DOHH2 (cell line): Measurements from ENCODE around the gene SECISBP2.

Source experiments
- H3F3A ChIP-seq: fragments of 200-600 bp; sonication (generic), shearing (Covaris generic); 2 replicates; pipeline ENCODE4 v1.6.0; 2016; ENCODE audit warnings: antibody characterized with exemption, mild to moderate bottlenecking; ENCODE audit not compliant: control insufficient read depth, insufficient read depth
- H3K27ac ChIP-seq: fragments of 200-600 bp; sonication (generic); 2 replicates; pipeline ENCODE4 v1.5.1; 2014; ENCODE audit warnings: low read depth, mild to moderate bottlenecking, low read length, moderate library complexity
- H3K27me3 ChIP-seq: fragments of 200-600 bp; sonication (generic); 2 replicates; pipeline ENCODE4 v1.6.1; 2014; ENCODE audit warnings: mild to moderate bottlenecking, low read length, mixed read lengths; ENCODE audit not compliant: control insufficient read depth
- H3K36me3 ChIP-seq: fragments of 200-600 bp; sonication (generic); 2 replicates; pipeline ENCODE4 v1.6.1; 2014; ENCODE audit warnings: mild to moderate bottlenecking, low read length, moderate library complexity, mixed read lengths; ENCODE audit not compliant: control insufficient read depth
- H3K4me1 ChIP-seq: fragments of 200-600 bp; sonication (generic); 2 replicates; pipeline ENCODE4 v1.6.1; 2014; ENCODE audit warnings: mild to moderate bottlenecking, low read length, mixed read lengths; ENCODE audit not compliant: control insufficient read depth
- H3K4me2 ChIP-seq: fragments of 200-600 bp; sonication (generic); 2 replicates; pipeline ENCODE4 v1.6.0; 2014; ENCODE audit warnings: mild to moderate bottlenecking, low read length, moderate library complexity
- H3K4me3 ChIP-seq: fragments of 200-600 bp; sonication (generic); 2 replicates; pipeline ENCODE4 v1.5.1; 2014; ENCODE audit warnings: mild to moderate bottlenecking, low read length, mixed read lengths
- H3K79me2 ChIP-seq: fragments of 200-600 bp; sonication (generic); 2 replicates; pipeline ENCODE4 v1.6.1; 2014; ENCODE audit warnings: mild to moderate bottlenecking, low read length, mixed read lengths; ENCODE audit not compliant: control insufficient read depth
- H3K9me2 ChIP-seq: fragments of 200-600 bp; sonication (generic); replicated peaks from 2 replicates; pipeline ENCODE4 v1.6.1; 2014; ENCODE audit warnings: mild to moderate bottlenecking, low read length, mixed read lengths; ENCODE audit not compliant: control insufficient read depth
- H3K9me3 ChIP-seq: fragments of 200-600 bp; sonication (generic); 2 replicates; pipeline ENCODE4 v1.6.1; 2014; ENCODE audit warnings: antibody characterized with exemption, low read length, mixed read lengths; ENCODE audit not compliant: control insufficient read depth, insufficient read depth
- H4K20me1 ChIP-seq: fragments of 200-600 bp; sonication (generic); 2 replicates; pipeline ENCODE4 v1.6.0; 2014; ENCODE audit warnings: low read depth, mild to moderate bottlenecking, antibody characterized with exemption, low read length, moderate library complexity; ENCODE audit not compliant: control insufficient read depth, insufficient read depth
- CTCF ChIP-seq: fragments of 200-600 bp; sonication (generic); IDR thresholded peaks from one replicate; pipeline ENCODE4 v1.5.1; 2014; ENCODE audit warnings: antibody characterized with exemption, mild to moderate bottlenecking, low read depth, low read length; ENCODE audit not compliant: poor library complexity, severe bottlenecking
- EZH2phosphoT487 ChIP-seq: fragments of 200-600 bp; sonication (generic); IDR thresholded peaks from 2 replicates; pipeline ENCODE4 v1.6.1; 2017; ENCODE audit warnings: borderline replicate concordance, mild to moderate bottlenecking, antibody characterized with exemption, low read length, moderate library complexity, mixed read lengths

Gene SECISBP2

DNA sequence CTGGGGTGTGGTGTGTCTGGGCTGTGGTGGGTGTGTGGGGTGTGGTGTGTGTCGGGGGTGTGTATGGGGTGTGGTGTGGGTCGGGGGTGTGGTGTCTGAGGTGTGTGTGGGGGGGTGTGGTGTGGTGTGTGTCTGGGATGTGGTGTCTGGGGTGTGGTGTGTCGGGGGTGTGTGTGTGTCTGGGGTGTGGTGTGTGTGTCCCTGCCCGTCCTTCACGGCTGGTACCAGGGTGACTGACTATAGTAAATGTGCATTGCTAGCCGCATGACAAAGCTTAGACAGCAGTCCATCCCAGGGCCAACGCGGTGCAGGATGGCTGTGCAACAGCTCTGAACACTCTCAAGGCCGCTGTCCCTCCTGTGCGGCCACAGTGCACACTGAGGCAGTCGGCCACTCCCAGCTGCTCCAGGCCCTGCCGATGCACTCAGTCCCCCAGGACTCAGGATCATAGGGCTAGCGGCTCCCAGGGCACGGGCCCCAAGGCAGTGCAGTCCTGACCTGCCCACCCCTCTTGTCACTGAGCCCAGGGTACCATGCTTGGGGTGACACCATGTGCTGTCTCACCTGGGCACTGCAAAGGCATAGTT lies 54.0 kb downstream of the SECISBP2 start:
- H3F3A ChIP-seq: no peaks in the 10 kb centered on the region
- H3K4me1 ChIP-seq: peaks cover 10% of the 10 kb centered on the region
- no peaks in the 10 kb centered on the region for H3K9me3 ChIP-seq
- no peaks in the 10 kb centered on the region for H3K9me2 ChIP-seq
- no peak overlapping the region for H3K27ac ChIP-seq
- TF ChIP-seq CTCF: no peak
- TF ChIP-seq EZH2phosphoT487: no peak
- H3K4me2 ChIP-seq: no peak overlapping the region
- no peak overlapping the region for H3K4me3 ChIP-seq
- H3K27me3 ChIP-seq: no peaks in the 10 kb centered on the region
- H4K20me1 ChIP-seq: no peaks in the 10 kb centered on the region
- no peaks in the 10 kb centered on the region for H3K36me3 ChIP-seq
- H3K79me2 ChIP-seq: no peaks in the 10 kb centered on the region

DNA sequence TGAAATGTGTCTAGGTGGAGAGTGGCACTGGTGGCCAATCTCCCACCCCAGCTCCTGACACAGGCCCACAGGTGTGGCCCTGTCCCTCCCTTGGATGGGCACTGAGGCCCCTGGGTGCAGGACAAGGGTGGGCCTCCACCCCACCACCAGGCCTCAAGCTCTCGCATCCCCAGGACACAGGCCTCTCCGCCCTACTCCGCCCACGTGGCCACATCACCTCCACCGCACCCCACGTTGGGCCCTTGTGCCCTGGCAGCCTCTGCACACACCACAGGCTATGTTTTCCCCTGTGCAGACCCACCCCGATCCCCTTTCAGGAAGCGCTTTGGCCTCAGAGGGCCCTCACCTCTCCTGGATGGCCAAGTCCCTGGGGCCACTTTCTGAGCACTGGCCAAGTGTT lies 54.7 kb downstream of the SECISBP2 start:
- Histone ChIP-seq H3F3A (no peaks in the 10 kb centered on the region), H3K9me3 (no peaks in the 10 kb centered on the region), H3K9me2 (no peaks in the 10 kb centered on the region), H3K79me2 (no peaks in the 10 kb centered on the region), H3K4me2 (no peak overlapping the region), H3K27ac (no peak overlapping the region), H3K4me1 (peaks cover 10% of the 10 kb centered on the region), H3K36me3 (no peaks in the 10 kb centered on the region), H3K4me3 (no peak overlapping the region), H3K27me3 (no peaks in the 10 kb centered on the region), H4K20me1 (no peaks in the 10 kb centered on the region)
- TF ChIP-seq EZH2phosphoT487: no peak
- no peak for TF ChIP-seq CTCF

DNA sequence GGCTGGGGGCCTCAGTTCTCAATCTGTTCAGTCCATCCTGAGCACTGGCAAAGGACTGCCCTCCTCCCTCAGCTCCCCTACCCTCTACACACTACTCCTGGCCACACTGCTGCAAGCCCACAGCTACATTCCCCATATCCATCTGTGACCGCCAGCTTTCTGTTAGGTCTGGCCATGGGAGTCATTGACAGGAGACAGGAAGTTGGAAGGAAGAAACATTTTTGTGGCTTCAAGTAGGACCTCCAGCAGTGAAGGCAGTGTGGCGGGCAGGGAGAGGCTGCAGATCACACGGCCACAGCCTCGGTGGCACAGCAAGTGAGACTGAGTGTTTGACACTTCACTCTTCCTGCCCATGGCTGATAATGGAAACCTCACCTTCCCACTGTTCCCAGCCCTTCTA lies 55.9 kb downstream of the SECISBP2 start:
- H3K36me3 ChIP-seq: no peaks in the 10 kb centered on the region
- H3K27me3 ChIP-seq: no peaks in the 10 kb centered on the region
- peaks cover 10% of the 10 kb centered on the region for H3K4me1 ChIP-seq
- H3K9me2 ChIP-seq: no peaks in the 10 kb centered on the region
- H4K20me1 ChIP-seq: no peaks in the 10 kb centered on the region
- no peaks in the 10 kb centered on the region for H3K9me3 ChIP-seq
- H3K4me3 ChIP-seq: no peak overlapping the region
- no peak overlapping the region for H3K4me2 ChIP-seq
- TF ChIP-seq CTCF (no peak), EZH2phosphoT487 (no peak)
- no peaks in the 10 kb centered on the region for H3F3A ChIP-seq
- H3K79me2 ChIP-seq: no peaks in the 10 kb centered on the region
- no peak overlapping the region for H3K27ac ChIP-seq
